HUES48 (cell line): ENCODE data around the gene OTUB2.

Source experiments
- H3K27ac ChIP-seq: one replicate; pipeline ENCODE4 v1.7.0; 2013; ENCODE audit warnings: low read depth, low read length, inconsistent platforms
- H3K27me3 ChIP-seq: 2 replicates; pipeline ENCODE4 v1.6.1; 2013; ENCODE audit warnings: mild to moderate bottlenecking, low read length; ENCODE audit not compliant: control insufficient read depth, insufficient read depth
- H3K36me3 ChIP-seq: 2 replicates; pipeline ENCODE4 v1.6.1; 2013; ENCODE audit warnings: low read length; ENCODE audit not compliant: control insufficient read depth, insufficient read depth
- H3K4me1 ChIP-seq: 2 replicates; pipeline ENCODE4 v1.6.1; 2013; ENCODE audit warnings: mild to moderate bottlenecking, low read length; ENCODE audit not compliant: control insufficient read depth, insufficient read depth
- H3K4me3 ChIP-seq: 2 replicates; pipeline ENCODE4 v1.5.1; 2013; ENCODE audit warnings: mild to moderate bottlenecking, low read depth, low read length
- H3K9ac ChIP-seq: 2 replicates; pipeline ENCODE4 v1.6.1; 2013; ENCODE audit warnings: mild to moderate bottlenecking, low read depth, low read length, moderate library complexity
- H3K9me3 ChIP-seq: 2 replicates; pipeline ENCODE4 v1.6.1; 2013; ENCODE audit warnings: low read length; ENCODE audit not compliant: control insufficient read depth, insufficient read depth

Gene OTUB2

GRCh38 chr14:94026173-94026888 is at the start of gene OTUB2:
Gene OTUB2, plus strand, starts transcription at chr14:94026340. Its CDS starts 198 bp downstream, at chr14:94026538.
- Histone ChIP-seq H3K9ac (no peak within 1 kb of the TSS), H3K27me3 (no peaks in the 10 kb centered on the region), H3K4me3 (peak within 1 kb of the TSS; percentile 59), H3K9me3 (no peaks in the 10 kb centered on the region), H3K36me3 (no peaks in the 10 kb centered on the region), H3K4me1 (peaks cover 11% of the 10 kb centered on the region), H3K27ac (no peak within 1 kb of the TSS)

- no peaks in the 10 kb centered on the region for H3K9me3 ChIP-seq
- no peak within 1 kb of the TSS for H3K9ac ChIP-seq
- H3K4me1 ChIP-seq = no peaks in the 10 kb centered on the region
- H3K4me3 ChIP-seq = no peak within 1 kb of the TSS
- no peaks in the 10 kb centered on the region for H3K36me3 ChIP-seq
- H3K27me3 ChIP-seq = no peaks in the 10 kb centered on the region
- no peak within 1 kb of the TSS for H3K27ac ChIP-seq
Measured at GRCh38 chr14:93976477-93977057, 49.6 kb upstream of the OTUB2 start, which contains the start of gene ASB2. Gene ASB2, minus strand, starts transcription at chr14:93976570. Its CDS starts 12,031 bp downstream, at chr14:93964539.

- Histone ChIP-seq H3K9ac (no peak overlapping the region), H3K36me3 (no peaks in the 10 kb centered on the region), H3K9me3 (no peaks in the 10 kb centered on the region), H3K4me1 (no peaks in the 10 kb centered on the region), H3K27me3 (no peaks in the 10 kb centered on the region), H3K27ac (no peak overlapping the region), H3K4me3 (no peak overlapping the region)
Measured at GRCh38 chr14:93977171-93977570, 49.0 kb upstream of the OTUB2 start.

- no peak overlapping the region for H3K27ac ChIP-seq
- H3K36me3 ChIP-seq = no peaks in the 10 kb centered on the region
- no peaks in the 10 kb centered on the region for H3K4me1 ChIP-seq
- H3K9ac ChIP-seq = no peak overlapping the region
- H3K27me3 ChIP-seq = no peaks in the 10 kb centered on the region
- no peaks in the 10 kb centered on the region for H3K9me3 ChIP-seq
- H3K4me3 ChIP-seq = no peak overlapping the region
Measured at GRCh38 chr14:93977790-93978581, 48.2 kb upstream of the OTUB2 start.

- Histone ChIP-seq H3K36me3 (no peaks in the 10 kb centered on the region), H3K27ac (no peak overlapping the region), H3K4me1 (peaks cover under 1% of the 10 kb centered on the region; the same call in 1 of the 2 replicates), H3K4me3 (no peak overlapping the region), H3K27me3 (no peaks in the 10 kb centered on the region), H3K9me3 (no peaks in the 10 kb centered on the region), H3K9ac (no peak overlapping the region)
Measured at GRCh38 chr14:93978735-93979134, 47.4 kb upstream of the OTUB2 start.

GRCh38 chr14:93980456-93981201 is 45.5 kb upstream of the OTUB2 start:
- H3K9ac ChIP-seq = no peak overlapping the region
- H3K4me1 ChIP-seq = peaks cover 7% of the 10 kb centered on the region
- no peaks in the 10 kb centered on the region for H3K9me3 ChIP-seq
- no peak overlapping the region for H3K27ac ChIP-seq
- H3K36me3 ChIP-seq = no peaks in the 10 kb centered on the region
- H3K27me3 ChIP-seq = no peaks in the 10 kb centered on the region
- H3K4me3 ChIP-seq = no peak overlapping the region

- no peaks in the 10 kb centered on the region for H3K9me3 ChIP-seq
- H3K36me3 ChIP-seq = no peaks in the 10 kb centered on the region
- H3K4me3 ChIP-seq = no peak overlapping the region
- H3K27ac ChIP-seq = no peak overlapping the region
- peaks cover 7% of the 10 kb centered on the region for H3K4me1 ChIP-seq
- no peaks in the 10 kb centered on the region for H3K27me3 ChIP-seq
- no peak overlapping the region for H3K9ac ChIP-seq
Measured at GRCh38 chr14:93981316-93982229, 44.6 kb upstream of the OTUB2 start.

GRCh38 chr14:93982230-93983007 is 43.7 kb upstream of the OTUB2 start:
- Histone ChIP-seq H3K4me3 (no peak overlapping the region), H3K27ac (no peak overlapping the region), H3K4me1 (peaks cover 7% of the 10 kb centered on the region)

GRCh38 chr14:93984070-93984469 is 42.1 kb upstream of the OTUB2 start:
- Histone ChIP-seq H3K27ac (no peak overlapping the region), H3K27me3 (no peaks in the 10 kb centered on the region), H3K9ac (no peak overlapping the region), H3K9me3 (no peaks in the 10 kb centered on the region), H3K4me3 (no peak overlapping the region), H3K4me1 (peaks cover 7% of the 10 kb centered on the region), H3K36me3 (no peaks in the 10 kb centered on the region)

More at GRCh38 chr14:93982230-93983007, 43.7 kb upstream of the OTUB2 start:
- no peaks in the 10 kb centered on the region for H3K36me3 ChIP-seq
- H3K9me3 ChIP-seq = no peaks in the 10 kb centered on the region
- no peak overlapping the region for H3K9ac ChIP-seq
- H3K27me3 ChIP-seq = no peaks in the 10 kb centered on the region
